ENCODE results near the gene HNRNPUL2. TPM values are rescaled to one million over a fixed set of nuclear protein-coding genes. Genes with fewer than 3 reads are reported as not detected.
A peak's percentile ranks its signal among the peaks of the same experiment; 100 is the strongest.
"Not testable (repeated sequence)": the region's sequence is repeated elsewhere in the genome, so short reads cannot be mapped to it uniquely, and the experiment has no call there.

The HNRNPUL2 gene
- total RNA-seq, 1 experiment from 2014 or later, result 36.4 TPM

GRCh38 chr11:62694455-62695167, 32.6 kb downstream of the HNRNPUL2 start:
- no peaks in the 10 kb centered on the region for H3K9me3 Mint-ChIP-seq (ENCODE audit: unreplicated experiment)
- no peak overlapping the region for H3K4me3 Mint-ChIP-seq (ENCODE audit: unreplicated experiment)
- H3K4me1 Mint-ChIP-seq (ENCODE audit: insufficient read depth, unreplicated experiment), result peaks cover 6% of the 10 kb centered on the region
- peaks cover 63% of the 10 kb centered on the region for H3K36me3 Mint-ChIP-seq (ENCODE audit: insufficient read depth, unreplicated experiment)
- H3K27ac Mint-ChIP-seq (ENCODE audit: low read depth, unreplicated experiment), result no peak overlapping the region
- peak; percentile 86 for DNase-seq (ENCODE audit: unreplicated experiment)
- intact Hi-C loops (cut with micrococcal nuclease), result loop anchor here (1.0 to 2.0 kb wide), 3 partner anchors 14 to 299 kb away; partner anchors contain the start of genes EML3 and ROM1
- H3K27me3 Mint-ChIP-seq (ENCODE audit: insufficient read depth, unreplicated experiment), result no peaks in the 10 kb centered on the region
- POLR2A ChIA-PET, result interaction anchor here (0.7 to 2.0 kb wide), 7 partner anchors 11 to 42 kb away, joined by 3 to 8 read pairs (median 6); partner anchors contain the start of genes C11orf98, CSKMT, INTS5 and UBXN1
- peak; percentile 80 for TF ChIP-seq CTCF (IDR thresholded peaks at IDR 0.05; ENCODE audit: unreplicated experiment)
- BruUV-seq (replicated peaks), result no TSS peak
- CTCF ChIA-PET, result interaction anchor here (0.5 to 7.6 kb wide), 18 partner anchors 9 to 604 kb away, joined by 3 to 72 read pairs (median 4); partner anchors contain the start of genes BSCL2, C11orf98 and GNG3

GRCh38 chr11:62693624-62694023, 33.6 kb downstream of the HNRNPUL2 start:
- ChIA-PET POLR2A (interaction anchor here (0.7 to 2.6 kb wide), 7 partner anchors 12 to 147 kb away, joined by 3 to 7 read pairs (median 4); partner anchors contain the start of genes C11orf98, CSKMT, INTS5 and UQCC3), CTCF (interaction anchor here (0.6 to 7.6 kb wide), 17 partner anchors 9 to 316 kb away, joined by 3 to 72 read pairs (median 4); partner anchors contain the start of genes BSCL2 and GNG3)
- BruUV-seq (replicated peaks); DNase-seq (ENCODE audit: unreplicated experiment); H3K27ac Mint-ChIP-seq (ENCODE audit: low read depth, unreplicated experiment); H3K27me3 Mint-ChIP-seq (ENCODE audit: insufficient read depth, unreplicated experiment); H3K9me3 Mint-ChIP-seq (ENCODE audit: unreplicated experiment); H3K4me3 Mint-ChIP-seq (ENCODE audit: unreplicated experiment): not testable (repeated sequence)
- H3K36me3 Mint-ChIP-seq (ENCODE audit: insufficient read depth, unreplicated experiment), result peaks cover 69% of the 10 kb centered on the region
- intact Hi-C loops (cut with micrococcal nuclease), result loop anchor here (1.0 to 2.0 kb wide), 3 partner anchors 13 to 298 kb away; partner anchors contain the start of genes EML3 and ROM1
- peaks cover 15% of the 10 kb centered on the region for H3K4me1 Mint-ChIP-seq (ENCODE audit: insufficient read depth, unreplicated experiment)

DNA sequence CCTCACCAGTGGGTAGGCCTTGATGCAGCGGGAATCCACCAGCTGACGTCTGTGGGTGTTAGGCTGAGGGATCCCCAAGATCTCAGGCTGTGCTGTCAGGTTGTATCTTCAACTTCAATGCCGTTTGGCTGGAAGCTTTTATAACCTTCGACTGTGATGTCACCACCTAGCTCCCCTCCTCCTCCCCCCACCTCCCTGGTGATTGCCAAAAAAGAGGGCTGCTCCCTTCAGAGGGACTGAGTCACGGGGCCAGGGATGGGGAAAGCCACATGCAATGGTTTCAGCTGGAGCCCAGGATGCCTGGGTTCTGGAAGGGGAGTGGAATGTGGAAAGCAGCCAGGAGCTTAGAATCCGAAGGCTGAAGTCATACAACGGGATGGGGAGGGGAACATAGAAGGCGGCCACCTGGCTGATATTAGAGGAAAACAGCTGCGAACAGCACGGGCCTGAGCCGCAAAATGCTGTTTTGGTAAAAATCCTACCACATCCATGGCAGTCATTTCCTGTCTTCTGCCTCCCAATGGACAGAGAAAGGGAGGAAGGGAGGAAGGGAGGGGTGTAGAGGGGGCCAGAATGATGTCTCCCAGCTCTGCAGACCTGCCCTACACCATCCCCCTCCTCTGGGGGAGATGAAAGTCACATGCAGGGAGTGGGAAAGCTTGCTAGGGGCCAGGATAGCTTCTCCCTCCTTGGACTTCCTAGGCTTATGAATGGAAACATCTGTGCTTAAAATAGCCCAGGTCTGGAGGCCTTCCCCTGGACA, 37.7 kb downstream of the HNRNPUL2 start, which contains the start of gene LRRN4CL:
TSS of gene LRRN4CL (minus strand) at position 110 of the 763 bp plus-strand sequence. CDS start 1,022 bp downstream, outside the sequence.
- ChIA-PET CTCF (interaction anchor here (0.5 to 7.6 kb wide), 7 partner anchors 9 to 295 kb away, joined by 3 to 72 read pairs (median 3); no protein-coding TSS in a partner anchor), POLR2A (interaction anchor here (0.6 to 2.3 kb wide), 14 partner anchors 9 to 152 kb away, joined by 3 to 15 read pairs (median 6); partner anchors contain the start of genes C11orf98, CSKMT, HNRNPUL2 and INTS5)
- Mint-ChIP-seq H3K36me3 (ENCODE audit: insufficient read depth, unreplicated experiment) (peaks cover 47% of the 10 kb centered on the region), H3K4me3 (ENCODE audit: unreplicated experiment) (no peak within 1 kb of the TSS), H3K9me3 (ENCODE audit: unreplicated experiment) (no peaks in the 10 kb centered on the region), H3K27me3 (ENCODE audit: insufficient read depth, unreplicated experiment) (no peaks in the 10 kb centered on the region), H3K27ac (ENCODE audit: low read depth, unreplicated experiment) (peak within 1 kb of the TSS; percentile 86), H3K4me1 (ENCODE audit: insufficient read depth, unreplicated experiment) (peaks cover 19% of the 10 kb centered on the region)
- no TSS peak for BruUV-seq (replicated peaks)
- TF ChIP-seq CTCF (IDR thresholded peaks at IDR 0.05; ENCODE audit: unreplicated experiment), result no peak
- peak; percentile 83 for DNase-seq (ENCODE audit: unreplicated experiment)
- intact Hi-C loops (cut with micrococcal nuclease), result no loop called here

DNA sequence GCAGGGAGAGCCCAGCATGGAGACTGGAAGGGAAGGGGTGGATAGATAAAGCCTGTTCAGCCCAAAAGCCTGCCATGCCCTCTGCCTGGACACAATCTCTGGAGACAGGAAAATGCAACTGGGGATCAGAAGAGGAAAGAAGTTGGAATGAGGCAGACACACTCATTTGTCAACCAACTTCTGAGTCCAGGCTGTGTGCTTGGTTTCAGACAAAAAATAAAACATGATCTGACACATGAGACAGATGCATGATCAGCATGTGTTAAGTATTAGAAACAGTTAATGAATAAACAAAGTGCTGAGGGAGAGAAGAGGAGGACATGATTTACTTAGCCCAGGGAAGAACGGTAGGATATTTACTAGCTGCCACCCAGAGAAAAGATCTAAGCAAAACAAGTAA, 38.8 kb downstream of the HNRNPUL2 start:
- ChIA-PET POLR2A (interaction anchor here (0.6 to 2.3 kb wide), 8 partner anchors 9 to 710 kb away, joined by 3 to 12 read pairs (median 7); partner anchors contain the start of genes HNRNPUL2, INTS5, TAF6L and TTC9C), CTCF (interaction anchor here (0.5 to 2.7 kb wide), 2 partner anchors 294 to 802 kb away, joined by 3 to 10 read pairs; no protein-coding TSS in a partner anchor)
- DNase-seq (ENCODE audit: unreplicated experiment), result no peak
- peaks cover 45% of the 10 kb centered on the region for H3K36me3 Mint-ChIP-seq (ENCODE audit: insufficient read depth, unreplicated experiment)
- no TSS peak for BruUV-seq (replicated peaks)
- H3K4me1 Mint-ChIP-seq (ENCODE audit: insufficient read depth, unreplicated experiment), result peaks cover 19% of the 10 kb centered on the region
- no peak overlapping the region for H3K4me3 Mint-ChIP-seq (ENCODE audit: unreplicated experiment)
- intact Hi-C loops (cut with micrococcal nuclease), result no loop called here
- no peak for TF ChIP-seq CTCF (IDR thresholded peaks at IDR 0.05; ENCODE audit: unreplicated experiment)
- H3K27me3 Mint-ChIP-seq (ENCODE audit: insufficient read depth, unreplicated experiment), result no peaks in the 10 kb centered on the region
- H3K9me3 Mint-ChIP-seq (ENCODE audit: unreplicated experiment), result no peaks in the 10 kb centered on the region
- no peak overlapping the region for H3K27ac Mint-ChIP-seq (ENCODE audit: low read depth, unreplicated experiment)

All from MCF 10A (cell line).